ENCODE measurements around the gene HOGA1.

Gene HOGA1

DNA sequence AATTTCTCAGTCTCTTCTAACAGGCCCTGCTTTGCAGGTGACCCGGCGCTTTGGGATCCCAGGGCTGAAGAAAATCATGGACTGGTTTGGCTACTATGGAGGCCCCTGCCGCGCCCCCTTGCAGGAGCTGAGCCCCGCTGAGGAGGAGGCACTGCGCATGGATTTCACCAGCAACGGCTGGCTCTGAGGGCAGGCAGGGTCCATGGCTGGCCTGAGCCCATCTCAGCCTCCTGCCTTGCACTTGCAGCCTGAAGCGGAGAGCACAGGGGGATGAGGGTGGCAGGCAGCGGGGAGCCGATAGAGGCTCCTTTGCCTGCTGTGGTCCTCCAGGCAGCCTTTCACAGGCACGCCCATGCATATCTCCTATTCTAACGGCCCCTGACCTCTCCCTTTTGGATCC, 27.3 kb downstream of the HOGA1 start:
- no peak for DNase-seq (ENCODE audit: low read depth, low spot score)
- TF ChIP-seq, protein P1, sequence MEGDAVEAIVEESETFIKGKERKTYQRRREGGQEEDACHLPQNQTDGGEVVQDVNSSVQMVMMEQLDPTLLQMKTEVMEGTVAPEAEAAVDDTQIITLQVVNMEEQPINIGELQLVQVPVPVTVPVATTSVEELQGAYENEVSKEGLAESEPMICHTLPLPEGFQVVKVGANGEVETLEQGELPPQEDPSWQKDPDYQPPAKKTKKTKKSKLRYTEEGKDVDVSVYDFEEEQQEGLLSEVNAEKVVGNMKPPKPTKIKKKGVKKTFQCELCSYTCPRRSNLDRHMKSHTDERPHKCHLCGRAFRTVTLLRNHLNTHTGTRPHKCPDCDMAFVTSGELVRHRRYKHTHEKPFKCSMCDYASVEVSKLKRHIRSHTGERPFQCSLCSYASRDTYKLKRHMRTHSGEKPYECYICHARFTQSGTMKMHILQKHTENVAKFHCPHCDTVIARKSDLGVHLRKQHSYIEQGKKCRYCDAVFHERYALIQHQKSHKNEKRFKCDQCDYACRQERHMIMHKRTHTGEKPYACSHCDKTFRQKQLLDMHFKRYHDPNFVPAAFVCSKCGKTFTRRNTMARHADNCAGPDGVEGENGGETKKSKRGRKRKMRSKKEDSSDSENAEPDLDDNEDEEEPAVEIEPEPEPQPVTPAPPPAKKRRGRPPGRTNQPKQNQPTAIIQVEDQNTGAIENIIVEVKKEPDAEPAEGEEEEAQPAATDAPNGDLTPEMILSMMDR (IDR thresholded peaks at IDR 0.05; ENCODE audit: insufficient read depth, low read length, missing control alignments) = no peak
- H3K4me3 ChIP-seq (ENCODE audit: low read depth, low read length) = no peak overlapping the region
- POLR2A ChIA-PET = no interaction called here
- CTCF ChIA-PET = interaction anchor here (0.8 to 12.5 kb wide), 11 partner anchors 11 to 208 kb away, joined by 3 to 199 read pairs (median 7); partner anchors contain the start of gene ANKRD2

DNA sequence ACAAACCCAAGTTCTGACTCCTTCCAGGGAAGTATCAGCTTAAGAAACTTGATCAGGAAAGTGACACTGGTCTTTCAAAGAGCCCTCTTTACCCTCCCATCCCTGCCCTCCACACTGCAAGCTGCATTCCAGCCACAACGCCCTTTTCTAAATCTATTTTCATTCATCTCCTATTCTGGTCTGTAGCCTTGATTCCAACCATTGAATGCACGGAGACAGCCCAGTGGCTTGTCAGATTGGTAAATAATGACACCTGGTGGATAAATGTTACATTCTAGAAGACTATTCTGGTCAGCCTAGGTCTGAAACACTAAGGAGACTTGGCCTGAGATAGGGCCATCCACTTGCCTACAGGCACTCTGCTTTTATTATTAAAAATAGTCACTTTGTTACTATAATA, 28.2 kb downstream of the HOGA1 start:
- ChIA-PET CTCF (interaction anchor here (0.6 to 12.5 kb wide), 28 partner anchors 10 to 331 kb away, joined by 3 to 199 read pairs (median 3); partner anchors contain the start of gene ANKRD2), POLR2A (no interaction called here)
- no peak overlapping the region for H3K4me3 ChIP-seq (ENCODE audit: low read depth, low read length)
- TF ChIP-seq, protein P1 (IDR thresholded peaks at IDR 0.05; ENCODE audit: insufficient read depth, low read length, missing control alignments) = peak; percentile 20
- DNase-seq (ENCODE audit: low read depth, low spot score) = no peak

DNA sequence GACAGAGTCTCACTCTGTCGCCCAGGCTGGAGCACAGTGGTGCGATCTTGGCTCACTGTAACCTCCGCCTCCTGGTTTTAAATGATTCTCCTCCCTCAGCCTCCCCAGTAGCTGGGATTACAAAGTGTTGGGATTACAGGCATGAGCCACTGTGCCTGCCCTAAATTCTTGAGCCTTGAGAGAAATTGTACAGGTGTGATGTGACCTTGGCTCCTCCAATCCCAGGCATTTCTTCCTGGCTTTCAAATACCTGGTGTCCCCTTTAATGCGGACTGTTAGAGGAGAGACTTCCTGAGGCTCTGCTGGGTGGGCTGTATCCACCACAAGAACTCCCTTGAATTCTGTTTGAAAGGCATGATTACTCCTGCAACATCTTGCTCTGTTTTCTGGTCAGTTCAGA, 34.1 kb downstream of the HOGA1 start:
- TF ChIP-seq, protein P1 (IDR thresholded peaks at IDR 0.05; ENCODE audit: insufficient read depth, low read length, missing control alignments) = no peak
- ChIA-PET POLR2A (no interaction called here), CTCF (interaction anchor here (0.8 to 12.5 kb wide), 4 partner anchors 9 to 66 kb away, joined by 3 to 199 read pairs (median 4); partner anchors contain the start of gene ANKRD2)
- no peak for DNase-seq (ENCODE audit: low read depth, low spot score)
- no peak overlapping the region for H3K4me3 ChIP-seq (ENCODE audit: low read depth, low read length)

- TF ChIP-seq, protein P1 (IDR thresholded peaks at IDR 0.05; ENCODE audit: insufficient read depth, low read length, missing control alignments) = no peak
- H3K4me3 ChIP-seq (ENCODE audit: low read depth, low read length) = no peak overlapping the region
- ChIA-PET POLR2A (no interaction called here), CTCF (interaction anchor here (0.8 to 12.5 kb wide), 4 partner anchors 10 to 66 kb away, joined by 3 to 199 read pairs (median 4); partner anchors contain the start of gene ANKRD2)
- DNase-seq (ENCODE audit: low read depth, low spot score) = no peak
These were observed 34.5 kb downstream of the HOGA1 start for GRCh38 chr10:97618733-97619132.

GRCh38 chr10:97623277-97623676, 39.1 kb downstream of the HOGA1 start:
- DNase-seq (ENCODE audit: low read depth, low spot score) = no peak
- CTCF ChIA-PET = interaction anchor here (1.2 kb wide), 1 partner anchor 27 kb away, joined by 4 read pairs; no protein-coding TSS in a partner anchor
- POLR2A ChIA-PET = no interaction called here

GRCh38 chr10:97627731-97628130, 43.5 kb downstream of the HOGA1 start:
- H3K4me3 ChIP-seq (ENCODE audit: low read depth, low read length) = no peak overlapping the region
- DNase-seq (ENCODE audit: low read depth, low spot score) = no peak
- ChIA-PET POLR2A (no interaction called here), CTCF (interaction anchor here (2.2 kb wide), 1 partner anchor 56 kb away, joined by 8 read pairs; the partner anchor contains the start of gene ANKRD2)
- TF ChIP-seq, protein P1 (IDR thresholded peaks at IDR 0.05; ENCODE audit: insufficient read depth, low read length, missing control alignments) = no peak

More at GRCh38 chr10:97623277-97623676, 39.1 kb downstream of the HOGA1 start:
- no peak overlapping the region for H3K4me3 ChIP-seq (ENCODE audit: low read depth, low read length)
- TF ChIP-seq, protein P1 (IDR thresholded peaks at IDR 0.05; ENCODE audit: insufficient read depth, low read length, missing control alignments) = no peak
